Activated CD8-positive, alpha-beta memory T cell treated with anti-CD3 and anti-CD28 coated beads, Interleukin-2, amount 50 U/mL, for 1 hour (primary cell): Measurements from ENCODE around the gene AGBL3.

Experiments
- DNase-seq: peaks from one replicate; pipeline ENCODE4 v3.0.0-alpha.2; 2020; ENCODE audit errors: extremely low read depth

AGBL3 gene

DNA sequence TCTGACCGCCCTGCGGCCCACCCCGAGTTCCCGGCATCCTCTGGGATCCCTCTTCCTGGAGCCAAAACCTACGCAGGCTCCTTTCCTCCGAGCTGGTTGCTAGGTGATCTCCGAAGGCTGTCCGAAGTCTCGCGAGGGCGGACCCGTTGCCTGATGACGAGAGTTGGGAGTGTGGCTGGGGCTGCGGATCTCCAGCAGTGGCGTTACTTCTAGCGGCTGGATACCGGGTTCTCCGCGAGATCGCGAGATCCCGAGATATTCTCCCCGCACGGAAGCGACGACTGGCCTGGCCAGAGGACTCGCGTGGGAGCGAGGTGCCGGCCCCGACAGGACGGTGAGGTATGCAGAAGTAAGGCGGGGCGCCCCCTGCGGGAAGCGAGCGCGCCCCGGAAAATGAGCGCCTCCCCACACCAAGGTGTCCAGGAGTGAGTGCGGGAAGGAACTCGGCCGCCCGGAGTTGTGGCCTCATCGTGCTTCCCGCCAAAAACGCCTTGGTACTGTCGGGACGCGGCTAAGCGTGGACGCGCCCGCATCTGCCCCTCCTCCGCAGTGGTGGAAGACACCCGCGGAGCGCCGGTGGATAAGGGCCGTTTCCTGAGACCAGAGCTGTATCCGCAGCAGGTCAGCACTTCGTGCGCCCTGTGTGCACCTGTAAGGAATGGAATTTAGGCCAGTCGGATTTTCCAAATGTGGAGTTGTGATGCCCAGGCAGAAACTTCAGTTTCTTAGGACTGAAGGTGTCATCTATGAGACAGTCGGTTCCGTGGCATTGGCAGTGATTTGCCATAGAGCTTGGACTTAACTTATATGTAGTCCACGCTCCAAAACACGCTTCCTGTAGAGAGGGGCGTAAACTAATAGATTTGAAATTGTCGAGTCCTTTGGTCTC, at the start of gene AGBL3:
TSS of gene AGBL3 (plus strand) at position 146 of the 889 bp plus-strand sequence. CDS start 1,426 bp downstream, outside the sequence.
- peak; percentile 76 for DNase-seq

DNA sequence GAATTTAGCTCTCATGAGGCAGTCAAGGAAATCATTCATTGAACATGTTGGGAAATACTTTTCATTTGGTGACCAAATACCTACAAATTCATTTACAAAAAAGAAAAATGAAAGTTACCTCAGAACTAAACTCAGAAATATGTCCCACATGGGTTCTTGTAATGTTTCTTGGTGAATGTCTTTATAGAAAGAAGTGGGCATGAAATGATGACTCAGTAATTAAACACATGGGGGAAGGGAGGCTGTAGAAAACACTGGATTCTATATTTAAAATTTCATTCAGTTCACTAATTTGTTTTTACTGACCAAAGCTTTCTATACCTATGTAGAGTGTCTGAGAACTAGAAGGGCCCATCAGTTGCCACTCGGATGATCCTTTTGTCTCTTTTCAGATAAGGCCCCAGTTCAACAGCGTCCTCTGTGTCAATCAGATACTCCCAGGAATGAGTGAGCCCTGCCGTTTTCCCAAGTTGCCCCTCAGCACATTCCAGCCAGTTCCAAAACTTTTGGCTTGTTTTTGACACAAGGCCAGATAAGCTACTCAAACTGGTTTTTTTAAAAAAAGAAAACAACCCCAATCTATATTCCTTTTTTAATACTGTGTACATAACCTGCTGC, 49.3 kb upstream of the AGBL3 start:
- DNase-seq = no peak

DNA sequence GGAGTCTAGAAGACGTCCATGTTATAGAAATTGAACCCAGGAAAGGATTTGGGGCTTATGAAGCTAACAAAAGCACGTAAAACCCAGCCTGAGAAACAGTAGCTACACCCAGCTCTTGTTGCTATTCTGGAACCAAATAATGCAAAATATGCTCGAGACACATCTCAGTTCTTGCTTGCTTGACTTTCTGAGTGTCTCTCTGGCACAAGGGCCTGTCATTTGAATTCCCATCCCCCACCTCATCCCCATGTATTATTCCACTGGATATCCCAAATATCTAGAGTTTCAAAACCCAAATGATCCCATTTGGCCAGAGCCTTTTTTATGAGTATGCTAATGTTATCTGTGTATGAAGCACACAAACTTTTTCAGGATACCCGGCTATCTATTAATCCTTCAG, 48.2 kb upstream of the AGBL3 start:
- DNase-seq = no peak

DNA sequence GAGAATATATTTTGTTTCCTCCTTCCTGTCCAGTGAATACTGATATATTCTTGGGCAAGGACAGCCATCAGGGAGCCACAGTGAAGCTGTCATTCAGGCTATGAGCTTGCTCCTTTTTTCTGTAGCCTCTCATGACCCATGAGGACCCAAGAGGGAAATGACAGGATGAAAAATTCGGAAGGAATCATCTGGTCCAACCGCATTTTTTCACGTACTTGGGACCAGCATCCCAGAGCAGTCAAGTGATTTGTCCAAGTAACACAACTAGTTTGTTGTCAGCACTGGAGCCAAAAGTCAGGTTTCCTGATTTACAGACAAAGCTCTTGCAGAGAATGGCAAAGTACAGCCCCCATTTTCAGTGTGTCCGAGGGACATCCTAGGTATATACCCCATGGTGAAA, 47.2 kb upstream of the AGBL3 start:
- no peak for DNase-seq

DNA sequence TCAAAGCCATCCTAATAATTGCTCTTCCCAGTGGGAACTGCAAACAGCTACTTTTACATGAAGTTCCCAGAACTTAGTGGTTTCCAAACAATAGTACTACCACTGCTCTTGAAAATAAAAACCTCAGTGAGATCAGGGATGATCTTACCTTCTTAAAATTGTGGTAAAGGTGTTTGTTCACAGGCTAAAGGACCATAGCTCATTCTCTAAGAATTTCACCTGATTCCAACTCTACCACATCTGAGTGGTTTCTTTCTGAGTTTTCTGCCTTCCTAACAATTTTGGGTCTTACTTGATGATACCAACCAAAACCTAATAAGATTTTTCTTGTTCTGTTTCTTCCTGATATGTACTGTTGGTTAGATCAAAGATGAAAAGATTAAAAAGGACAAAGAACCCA, 45.6 kb upstream of the AGBL3 start:
- no peak for DNase-seq

DNA sequence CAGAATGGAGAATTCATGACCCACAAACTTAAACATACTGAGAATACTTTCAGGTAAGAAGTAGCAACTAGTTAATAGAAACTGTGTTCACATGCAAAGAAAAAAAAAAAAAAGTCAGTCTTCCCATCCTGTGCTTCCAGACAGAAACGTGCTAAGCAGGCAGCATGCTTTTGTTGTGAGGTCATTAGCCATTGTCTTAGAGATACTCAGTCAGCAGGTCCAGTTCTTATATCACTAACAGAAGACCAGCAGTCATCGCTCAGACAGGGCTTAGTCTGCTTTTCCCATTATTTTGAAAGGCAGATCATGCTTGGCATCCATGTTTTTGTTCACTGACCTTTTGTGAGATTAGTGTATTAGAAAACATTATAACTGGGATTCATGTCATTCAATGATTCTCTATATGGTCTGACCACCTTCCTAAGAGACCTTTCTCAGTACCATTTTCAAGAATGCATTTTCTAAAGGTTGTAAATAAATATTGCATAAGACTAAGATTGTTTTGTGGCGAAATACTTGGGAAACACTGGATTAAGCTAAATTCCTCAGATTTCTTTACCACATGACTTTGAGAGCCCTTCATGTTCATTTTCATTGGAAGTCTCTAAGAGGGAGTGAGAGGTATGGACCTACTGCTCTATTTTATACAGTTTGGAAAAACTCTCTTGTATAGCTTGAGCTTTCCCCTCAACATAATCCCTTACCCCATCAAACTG, 45.0 kb upstream of the AGBL3 start:
- DNase-seq = no peak

DNA sequence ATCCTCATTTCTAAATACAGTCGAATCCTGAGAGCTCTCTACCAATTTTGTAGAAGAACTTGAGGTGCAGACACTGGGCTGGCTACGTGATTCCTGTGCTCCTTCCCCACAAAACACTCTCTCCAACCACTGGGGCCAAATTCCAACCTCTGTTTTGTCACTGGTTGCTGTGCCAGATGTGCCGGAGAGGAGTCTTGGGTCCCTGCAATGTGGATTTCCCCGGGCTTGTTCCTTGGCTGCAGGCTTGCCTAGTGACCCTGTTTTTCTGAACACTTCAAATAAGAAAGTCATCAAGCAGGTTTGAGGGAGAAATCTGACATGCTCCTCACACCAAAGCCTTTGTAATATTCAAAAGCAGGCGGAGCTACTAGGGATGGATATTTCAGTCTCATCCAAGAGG, 44.4 kb upstream of the AGBL3 start:
- no peak for DNase-seq

DNA sequence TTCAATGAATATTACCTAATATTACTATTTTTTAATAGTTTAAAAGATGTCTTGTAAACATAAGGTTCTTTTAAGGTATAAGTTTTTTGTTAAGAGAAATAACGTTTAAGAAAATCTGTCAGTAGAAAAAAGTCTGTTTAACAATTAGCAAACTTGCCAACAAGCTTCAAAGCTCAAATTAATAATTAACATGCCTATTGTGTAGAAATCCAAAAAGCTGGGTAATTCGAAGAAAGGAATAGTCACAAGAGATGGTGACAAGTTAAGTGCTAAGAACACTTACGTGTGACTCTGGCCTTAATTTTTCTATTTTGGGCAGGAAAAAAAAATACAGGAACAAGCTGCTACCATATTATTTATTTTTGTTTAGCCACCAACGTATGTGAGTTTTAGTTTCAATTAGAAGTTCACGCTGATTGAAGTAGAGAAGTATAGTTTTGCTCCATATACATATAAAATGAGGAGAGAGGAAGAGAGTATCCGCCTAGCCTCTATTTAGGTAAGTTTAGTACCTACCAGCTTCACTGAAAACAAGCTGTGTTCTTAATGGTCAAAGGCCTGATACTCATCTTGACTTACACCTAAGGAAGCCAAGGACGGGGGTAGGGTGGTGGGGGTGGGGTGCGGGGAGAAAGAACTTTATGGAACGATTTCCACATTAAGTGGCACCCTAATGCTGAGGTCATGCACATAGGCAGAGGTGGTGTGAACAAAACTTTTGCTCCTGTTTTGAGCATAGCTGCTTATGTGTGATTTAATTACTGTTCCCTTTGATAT, 43.4 kb upstream of the AGBL3 start:
- no peak for DNase-seq

DNA sequence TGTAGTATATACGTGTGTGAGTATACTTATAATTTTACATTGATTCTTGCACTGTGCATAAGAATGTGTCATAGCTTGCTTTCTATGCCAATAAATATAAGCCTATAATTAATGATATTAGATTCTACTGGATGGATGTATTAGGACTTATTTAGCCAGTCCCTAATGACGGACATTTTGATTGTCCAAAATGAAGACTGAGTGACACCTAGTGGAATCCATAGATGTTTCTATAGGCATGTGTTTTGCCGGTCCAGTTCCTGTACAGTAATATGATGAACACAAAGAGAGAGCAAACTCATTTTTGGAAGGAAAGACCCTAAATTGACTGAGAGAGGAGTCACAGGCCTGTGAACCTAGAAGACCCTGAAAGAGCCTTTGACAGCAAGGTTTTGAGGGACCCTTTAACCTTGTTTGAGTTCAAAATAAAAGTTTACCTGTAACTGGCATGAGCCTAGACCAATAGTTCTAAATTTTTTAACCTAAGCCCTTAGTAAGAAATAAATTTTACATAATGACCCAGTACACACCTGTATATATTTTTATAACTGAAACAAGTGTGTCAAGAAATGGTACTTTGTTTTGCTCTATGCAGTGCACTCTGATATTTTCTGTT, 42.4 kb upstream of the AGBL3 start:
- DNase-seq = no peak

DNA sequence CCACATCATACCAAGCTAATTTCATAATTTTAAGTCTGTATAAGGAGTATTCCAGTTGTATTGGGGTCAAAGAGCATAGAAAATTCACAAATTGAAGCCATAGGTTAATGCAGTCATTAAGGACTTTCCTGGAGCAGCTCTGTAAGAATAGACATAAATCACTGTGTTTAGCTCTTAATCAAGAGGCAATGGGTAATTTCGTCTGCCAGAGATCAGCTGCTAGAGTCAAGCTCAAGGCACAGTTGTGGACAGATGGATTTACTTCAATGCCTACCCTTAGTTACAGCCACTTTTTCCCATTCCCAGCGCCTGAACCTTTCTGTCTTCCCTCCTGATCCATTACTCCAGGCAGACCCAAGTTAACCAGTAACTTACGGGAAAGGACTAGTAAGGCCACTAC, 40.6 kb upstream of the AGBL3 start:
- no peak for DNase-seq

DNA sequence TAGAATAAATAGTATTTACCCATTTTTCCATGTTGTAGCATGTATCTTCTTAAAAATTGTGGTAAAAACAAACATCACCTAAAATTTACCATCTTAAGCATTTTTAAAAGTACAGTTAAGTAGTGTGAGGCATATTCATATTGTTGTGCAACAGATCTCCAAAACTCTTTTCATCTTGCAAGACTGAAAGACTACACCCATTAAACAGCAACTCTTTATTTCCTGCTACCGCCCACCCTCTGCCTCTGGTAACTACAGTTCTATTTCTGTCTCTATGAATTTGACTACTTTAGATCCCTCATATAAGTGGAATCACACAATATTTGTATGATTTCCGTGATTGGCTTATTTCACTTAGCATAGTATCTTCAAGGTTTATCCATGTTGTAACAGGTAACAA, 40.0 kb upstream of the AGBL3 start:
- DNase-seq = no peak

DNA sequence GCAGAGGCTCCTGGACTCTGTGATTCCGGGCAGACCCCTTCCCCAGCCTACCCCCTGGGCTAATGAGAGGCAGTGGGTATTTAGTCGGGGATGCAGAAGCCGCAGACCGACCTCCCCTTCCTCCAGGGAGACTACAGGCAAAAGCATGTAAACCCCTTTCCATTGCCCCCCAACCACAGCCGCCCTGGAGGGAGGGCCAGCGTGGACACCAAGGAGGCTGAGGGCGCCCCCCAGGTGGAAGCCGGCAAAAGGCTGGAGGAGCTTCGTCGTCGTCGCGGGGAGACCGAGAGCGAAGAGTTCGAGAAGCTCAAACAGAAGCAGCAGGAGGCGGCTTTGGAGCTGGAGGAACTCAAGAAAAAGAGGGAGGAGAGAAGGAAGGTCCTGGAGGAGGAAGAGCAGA, 39.0 kb upstream of the AGBL3 start:
- DNase-seq = no peak

DNA sequence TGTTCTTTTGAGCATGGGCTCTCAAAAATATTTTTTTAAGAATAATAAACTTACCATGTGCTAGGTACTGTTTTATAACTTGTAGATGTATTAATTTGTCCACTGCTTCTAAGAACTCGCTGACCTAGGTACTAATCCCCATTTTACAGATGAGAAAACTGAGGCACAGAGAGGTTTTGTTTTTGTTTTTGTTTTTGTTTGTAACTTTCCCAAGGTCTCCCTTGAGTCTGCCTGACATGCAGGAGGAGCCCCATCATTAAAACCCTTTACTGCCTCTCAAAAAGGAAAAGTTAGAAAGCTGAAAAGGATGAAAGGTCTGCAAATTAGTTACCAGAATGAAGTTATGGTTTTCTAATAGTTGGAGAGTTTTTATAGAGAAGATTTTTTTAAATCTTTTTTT, 38.5 kb upstream of the AGBL3 start:
- DNase-seq = no peak

DNA sequence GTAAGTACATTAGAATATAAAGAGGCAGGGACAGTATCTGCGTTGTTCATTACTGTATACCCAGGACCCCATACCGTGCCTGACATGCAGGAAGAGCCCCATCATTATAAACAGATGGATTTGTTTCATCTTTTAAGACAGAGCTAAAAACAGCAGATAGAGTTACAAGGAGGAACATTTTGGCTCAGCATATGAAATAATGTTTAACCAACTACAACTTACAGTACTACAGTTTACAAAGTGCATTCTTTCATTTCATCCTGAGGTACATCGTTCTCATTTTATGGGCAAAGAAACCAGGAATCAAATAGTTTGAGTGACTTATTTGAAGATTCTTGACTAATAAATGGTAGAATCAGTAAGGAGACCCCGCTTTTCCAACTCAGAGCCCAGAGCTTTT, 38.1 kb upstream of the AGBL3 start:
- DNase-seq = no peak

DNA sequence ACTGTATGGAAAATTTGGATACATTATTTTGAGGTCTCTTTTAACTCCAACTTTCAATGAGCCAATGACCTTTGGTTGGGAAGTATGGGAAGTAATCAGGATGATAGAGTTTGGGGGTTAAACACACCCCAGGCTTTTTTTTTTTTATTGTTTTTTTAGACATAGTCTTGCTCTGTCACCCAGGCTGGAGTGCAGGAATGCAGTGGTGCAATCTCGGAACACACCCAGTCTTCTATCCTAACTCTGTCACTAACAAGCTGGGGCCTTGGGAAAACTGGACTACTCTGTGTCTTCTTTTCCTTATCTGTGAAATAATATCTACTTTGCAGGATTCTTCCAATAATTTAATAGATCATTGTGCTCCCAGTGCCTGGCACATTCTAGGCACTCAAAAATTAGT, 37.6 kb upstream of the AGBL3 start:
- DNase-seq = no peak

DNA sequence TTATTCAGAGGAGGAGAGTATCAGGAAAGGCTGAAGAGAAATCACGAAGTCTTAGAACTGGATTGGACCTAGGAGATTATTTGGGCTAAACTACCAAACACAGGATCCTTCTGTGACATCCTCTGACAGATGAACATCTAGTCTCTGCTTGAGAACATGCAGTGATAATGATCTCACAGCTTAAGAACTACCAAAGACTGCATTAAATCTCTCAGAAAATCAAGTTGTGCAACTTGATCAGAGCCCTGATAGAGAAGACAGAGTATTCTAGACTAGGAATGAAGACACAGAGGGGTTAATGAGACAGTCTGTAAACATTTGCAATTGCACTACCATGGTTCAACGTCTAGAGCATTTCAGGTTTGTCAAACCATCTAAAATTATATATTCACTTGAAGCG, 37.1 kb upstream of the AGBL3 start:
- DNase-seq = no peak

DNA sequence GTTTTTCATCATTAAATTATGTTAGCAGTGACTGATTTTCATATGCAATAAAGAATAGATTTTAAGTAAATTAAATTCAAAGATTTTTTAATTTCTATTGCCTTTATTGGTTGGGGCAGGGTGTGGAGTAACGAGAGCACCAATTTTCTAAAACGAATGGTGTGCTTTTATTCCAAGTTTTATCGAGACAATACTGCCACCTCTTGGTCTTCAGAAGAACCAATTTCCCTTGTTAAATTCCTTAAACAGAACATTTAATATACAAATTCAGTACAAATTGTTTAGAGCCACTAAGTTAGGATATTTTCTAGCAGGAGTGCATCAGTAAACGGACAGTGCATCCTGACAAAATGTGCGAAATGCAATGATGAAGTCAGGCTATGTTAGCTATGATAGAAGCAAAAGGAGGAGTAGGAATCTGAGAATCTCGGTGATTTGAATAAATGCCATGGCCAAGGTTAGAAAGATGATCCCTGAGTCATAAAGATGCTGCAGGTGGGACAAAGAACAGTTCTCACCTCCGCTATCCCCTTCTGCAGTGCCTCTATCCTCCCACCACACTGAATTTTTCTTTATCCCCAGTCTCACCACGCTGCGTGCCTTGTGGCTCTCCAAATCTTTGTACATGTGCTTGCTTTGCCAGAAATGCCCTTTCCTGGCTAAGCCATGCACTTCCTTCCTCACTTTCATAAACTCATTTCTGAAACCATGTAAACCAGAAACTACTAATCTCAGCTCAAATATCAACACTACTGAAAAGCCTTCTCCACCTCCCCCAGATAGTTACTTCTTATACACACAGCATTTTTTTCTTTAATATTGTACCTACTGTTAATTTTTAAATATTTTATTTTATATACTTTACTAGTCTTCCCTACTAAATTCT, 31.9 kb upstream of the AGBL3 start:
- no peak for DNase-seq

DNA sequence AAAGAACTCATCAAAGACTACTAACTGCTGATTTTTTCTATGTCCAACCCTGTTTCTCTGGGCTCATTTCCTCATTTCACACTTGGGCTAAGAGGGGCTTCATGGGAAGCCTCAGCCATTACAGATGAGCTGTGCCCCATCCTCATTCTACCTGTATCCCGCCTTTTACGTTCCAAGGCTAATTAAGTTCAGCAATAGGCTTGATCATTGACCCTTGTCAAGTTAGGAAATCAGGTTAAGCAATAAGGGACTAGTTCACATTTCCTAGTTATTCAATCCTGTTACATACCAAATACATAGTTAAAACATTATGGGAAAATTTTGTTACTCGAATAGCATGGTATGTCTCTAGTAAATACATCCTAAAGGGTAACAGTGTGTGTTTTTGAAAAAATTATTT, 29.3 kb upstream of the AGBL3 start:
- no peak for DNase-seq

DNA sequence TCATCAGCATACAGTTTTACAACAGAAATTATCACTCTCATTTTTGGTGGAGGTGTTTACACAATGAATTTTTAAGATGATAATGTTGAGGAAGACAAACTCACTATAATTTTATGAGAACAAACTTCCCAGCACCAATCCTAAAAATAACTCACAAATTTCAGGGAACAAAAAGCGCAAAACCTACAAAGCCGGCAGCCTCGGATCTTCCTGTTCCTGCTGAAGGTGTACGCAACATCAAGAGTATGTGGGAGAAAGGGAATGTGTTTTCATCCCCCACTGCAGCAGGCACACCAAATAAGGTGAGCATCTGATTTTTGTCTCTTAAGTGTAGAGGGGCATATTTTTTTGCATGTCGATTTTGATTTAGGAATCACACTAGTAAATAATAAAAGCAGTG, 26.5 kb upstream of the AGBL3 start:
- DNase-seq = no peak

DNA sequence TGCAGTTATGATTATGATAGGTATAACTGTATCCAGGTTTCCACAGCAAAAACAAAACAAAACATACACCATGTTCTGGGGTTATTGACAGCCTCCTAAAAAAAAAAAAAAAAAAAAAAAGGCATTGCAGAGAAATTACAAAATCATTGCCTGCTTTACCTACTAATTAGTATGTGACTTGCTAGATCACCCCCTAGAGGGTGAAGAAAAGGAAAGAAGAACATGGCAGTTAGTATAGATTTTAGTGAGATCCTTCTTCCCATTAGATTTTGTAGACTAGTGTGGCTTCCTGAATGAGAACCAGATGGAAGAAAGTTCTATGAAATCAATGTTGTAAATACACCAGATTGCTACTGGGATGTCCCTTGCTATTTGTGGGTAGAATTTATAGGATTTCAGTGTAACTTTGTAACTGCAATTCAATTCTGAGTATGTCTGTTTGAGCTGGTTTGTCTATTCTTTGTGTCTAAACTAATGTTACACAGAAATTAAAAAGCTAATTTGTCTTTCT, 24.0 kb upstream of the AGBL3 start:
- no peak for DNase-seq
